Left forelimb (tissue), 1 donor: ENCODE results near the gene BACH2.
"Not testable (repeated sequence)": the region's sequence is repeated elsewhere in the genome, so short reads cannot be mapped to it uniquely, and the experiment has no call there.

Experiments
- DNase-seq: peaks from one replicate; pipeline ENCODE4 v3.0.0-alpha.2; 2018; ENCODE audit warnings: low spot score

Gene BACH2

GRCh38 chr6:90180526-90180925 is 116.1 kb downstream of the BACH2 start:
- no peak for DNase-seq

- no peak for DNase-seq
These were observed 117.2 kb downstream of the BACH2 start for GRCh38 chr6:90179190-90180169.

- DNase-seq, result no peak
These were observed 118.2 kb downstream of the BACH2 start for GRCh38 chr6:90178384-90178855.

GRCh38 chr6:90177544-90178383 is 118.9 kb downstream of the BACH2 start:
- DNase-seq, result no peak

- DNase-seq, result no peak
These were observed 120.8 kb downstream of the BACH2 start for GRCh38 chr6:90175627-90176538.

- DNase-seq, result no peak
These were observed 123.2 kb downstream of the BACH2 start for GRCh38 chr6:90173262-90173925.

- no peak for DNase-seq
These were observed 126.0 kb downstream of the BACH2 start for GRCh38 chr6:90170601-90171000.

GRCh38 chr6:90169374-90169773 is 127.3 kb downstream of the BACH2 start:
- DNase-seq, result no peak

GRCh38 chr6:90168693-90169131 is 127.9 kb downstream of the BACH2 start:
- no peak for DNase-seq

- DNase-seq, result no peak
These were observed 128.9 kb downstream of the BACH2 start for GRCh38 chr6:90167514-90168379.

GRCh38 chr6:90166155-90166924 is 130.3 kb downstream of the BACH2 start:
- not testable (repeated sequence) for DNase-seq

- no peak for DNase-seq
These were observed 133.8 kb downstream of the BACH2 start for GRCh38 chr6:90162648-90163387.

- no peak for DNase-seq
These were observed 136.6 kb downstream of the BACH2 start for GRCh38 chr6:90160013-90160412.

- no peak for DNase-seq
These were observed 137.2 kb downstream of the BACH2 start for GRCh38 chr6:90159452-90159851.

- no peak for DNase-seq
These were observed 137.7 kb downstream of the BACH2 start for GRCh38 chr6:90158936-90159335.

- no peak for DNase-seq
These were observed 139.2 kb downstream of the BACH2 start for GRCh38 chr6:90157441-90157840.

- DNase-seq, result no peak
These were observed 139.8 kb downstream of the BACH2 start for GRCh38 chr6:90156861-90157260.

GRCh38 chr6:90154755-90155470 is 141.7 kb downstream of the BACH2 start:
- no peak for DNase-seq
